GM12864 (cell line): Measurements from ENCODE around the gene FMNL3.

Experiments used
- DNase-seq: peaks from one replicate; pipeline ENCODE4 v3.0.0-alpha.2; 2011; ENCODE audit warnings: low read depth
- H3K4me3 ChIP-seq: 2 replicates; pipeline ENCODE4 v1.5.1; 2011; ENCODE audit warnings: mild to moderate bottlenecking, low read depth, low read length, control low read depth
- CTCF ChIP-seq: IDR thresholded peaks from 2 replicates; pipeline ENCODE4 v1.5.1; 2011; ENCODE audit warnings: low read depth, mild to moderate bottlenecking, moderate library complexity, low read length, control low read depth, inconsistent platforms; ENCODE audit errors: missing control alignments

Gene FMNL3

GRCh38 chr12:49643135-49643534 is 64.1 kb downstream of the FMNL3 start:
- H3K4me3 ChIP-seq = no peak overlapping the region
- DNase-seq = no peak
- TF ChIP-seq CTCF = no peak

DNA sequence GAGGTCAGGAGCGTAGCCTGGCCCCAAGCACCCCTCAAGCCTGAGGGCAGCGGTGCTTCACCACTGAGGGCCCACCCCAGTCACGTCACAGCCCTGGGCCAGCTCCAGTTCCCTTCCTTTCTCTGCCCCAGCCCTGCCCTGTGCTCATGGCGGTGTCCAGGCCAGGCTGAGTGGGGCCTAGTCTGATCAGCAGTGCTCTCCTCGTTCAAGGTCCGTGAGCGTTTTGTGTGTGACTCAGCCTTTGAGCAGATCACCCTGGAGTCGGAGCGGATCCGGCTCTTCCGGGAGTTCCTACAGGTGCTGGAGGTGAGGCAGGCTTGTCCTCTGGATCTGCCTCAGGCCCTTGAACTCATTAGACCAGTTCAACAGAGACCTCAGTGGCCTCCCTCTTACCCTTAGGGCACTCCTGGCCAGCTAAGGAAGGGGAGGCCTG is 64.8 kb downstream of the FMNL3 start:
- H3K4me3 ChIP-seq = no peak overlapping the region
- TF ChIP-seq CTCF = no peak
- DNase-seq = no peak

DNA sequence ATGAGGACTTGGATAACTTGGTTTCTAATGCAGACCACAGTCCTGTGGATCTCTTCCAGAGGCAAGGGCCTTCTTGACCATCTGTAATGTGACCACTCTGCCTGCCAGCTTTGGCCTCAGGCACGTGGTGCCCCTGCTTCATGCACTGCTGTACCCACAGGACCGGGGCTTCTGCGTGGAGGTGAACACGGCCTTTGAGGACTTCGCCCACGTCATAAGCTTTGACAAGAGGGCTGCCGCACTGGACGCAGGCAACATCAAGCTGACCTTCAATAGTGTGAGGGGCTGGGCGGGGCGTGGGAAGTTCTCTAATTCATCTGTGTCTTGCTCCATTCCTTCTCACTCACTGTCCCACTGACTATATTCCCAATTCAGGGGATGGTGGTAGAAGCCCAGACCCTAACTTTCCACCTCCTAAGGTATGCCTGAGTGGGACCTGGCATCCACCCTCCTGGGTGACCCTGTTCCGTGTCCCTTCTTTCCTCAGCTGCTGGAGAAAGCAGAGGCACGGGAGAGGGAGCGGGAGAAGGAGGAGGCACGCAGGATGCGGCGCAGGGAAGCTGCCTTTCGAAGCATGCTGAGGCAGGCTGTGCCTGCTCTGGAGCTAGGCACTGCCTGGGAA is 65.3 kb downstream of the FMNL3 start:
- no peak for DNase-seq
- no peak for TF ChIP-seq CTCF
- H3K4me3 ChIP-seq = no peak overlapping the region

DNA sequence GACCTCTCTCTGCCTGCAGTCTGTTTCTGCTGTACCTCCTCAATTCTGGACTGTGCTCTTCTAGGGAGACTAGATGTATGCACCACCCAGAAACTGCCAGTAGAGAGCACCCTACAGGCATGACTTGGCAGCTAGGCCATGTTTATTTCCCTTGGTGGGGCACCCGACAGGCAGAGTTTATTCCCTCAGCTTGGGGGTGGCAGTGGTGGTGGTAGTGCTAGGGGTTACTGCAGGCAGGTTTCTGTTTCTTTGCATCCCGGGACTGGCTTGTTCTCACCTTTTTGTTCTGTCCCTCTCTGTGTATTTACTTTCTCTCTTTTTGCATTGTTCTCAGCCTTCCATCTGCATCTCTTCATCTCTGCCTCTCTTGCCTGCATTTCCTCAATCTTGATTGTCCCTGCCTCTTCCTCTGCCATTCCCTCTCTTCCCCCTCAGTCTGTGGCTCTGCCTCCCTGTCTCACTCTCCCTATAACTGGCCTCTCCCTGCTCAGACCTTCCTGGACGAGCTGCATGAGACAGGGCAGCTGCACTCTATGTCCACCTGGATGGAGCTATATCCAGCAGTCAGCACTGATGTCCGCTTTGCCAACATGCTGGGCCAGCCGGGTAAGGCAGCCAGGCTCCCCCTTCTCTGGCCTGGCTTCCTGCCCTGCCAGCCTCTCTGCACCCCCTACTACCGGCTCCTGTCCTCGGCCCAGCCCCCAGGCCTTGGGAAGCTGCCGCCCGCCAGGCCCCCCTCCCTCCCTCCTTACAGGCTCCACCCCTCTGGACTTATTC is 70.0 kb downstream of the FMNL3 start:
- peak; percentile 31 for DNase-seq
- TF ChIP-seq CTCF = peak; percentile 76
- H3K4me3 ChIP-seq = no peak overlapping the region

GRCh38 chr12:49636574-49636973 is 70.6 kb downstream of the FMNL3 start:
- no peak for TF ChIP-seq CTCF
- DNase-seq = no peak
- H3K4me3 ChIP-seq = no peak overlapping the region

DNA sequence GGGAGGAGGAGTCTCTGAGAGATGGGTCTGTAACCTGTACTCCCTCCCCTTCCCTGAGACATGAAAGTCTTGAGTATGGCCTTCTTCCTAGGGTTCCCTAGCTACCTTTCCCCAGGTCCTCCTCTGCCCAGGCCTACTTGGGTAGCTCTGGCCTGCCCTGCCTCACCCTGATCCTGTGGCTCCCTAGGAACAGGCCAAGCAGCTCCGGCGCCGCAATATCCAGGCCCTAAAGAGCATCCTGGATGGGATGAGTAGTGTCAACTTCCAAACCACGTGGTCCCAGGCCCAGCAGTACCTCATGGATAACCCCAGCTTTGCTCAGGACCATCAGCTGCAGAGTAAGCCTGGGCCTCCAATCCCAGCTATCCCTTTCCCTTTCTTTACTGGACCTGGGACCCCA is 71.5 kb downstream of the FMNL3 start:
- TF ChIP-seq CTCF = no peak
- DNase-seq = no peak

More for the DNA sequence above, 71.5 kb downstream of the FMNL3 start:
- no peak overlapping the region for H3K4me3 ChIP-seq
